GM21360 (cell line): ENCODE results near the gene ZNF438.

ENCODE experiments used
- ATAC-seq: cut with Tn5 transposase; IDR thresholded peaks from one replicate; pipeline ENCODE4 v1.9.1; 2021; ENCODE audit warnings: mild to moderate bottlenecking, moderate library complexity; ENCODE audit not compliant: unreplicated experiment

ZNF438 gene

DNA sequence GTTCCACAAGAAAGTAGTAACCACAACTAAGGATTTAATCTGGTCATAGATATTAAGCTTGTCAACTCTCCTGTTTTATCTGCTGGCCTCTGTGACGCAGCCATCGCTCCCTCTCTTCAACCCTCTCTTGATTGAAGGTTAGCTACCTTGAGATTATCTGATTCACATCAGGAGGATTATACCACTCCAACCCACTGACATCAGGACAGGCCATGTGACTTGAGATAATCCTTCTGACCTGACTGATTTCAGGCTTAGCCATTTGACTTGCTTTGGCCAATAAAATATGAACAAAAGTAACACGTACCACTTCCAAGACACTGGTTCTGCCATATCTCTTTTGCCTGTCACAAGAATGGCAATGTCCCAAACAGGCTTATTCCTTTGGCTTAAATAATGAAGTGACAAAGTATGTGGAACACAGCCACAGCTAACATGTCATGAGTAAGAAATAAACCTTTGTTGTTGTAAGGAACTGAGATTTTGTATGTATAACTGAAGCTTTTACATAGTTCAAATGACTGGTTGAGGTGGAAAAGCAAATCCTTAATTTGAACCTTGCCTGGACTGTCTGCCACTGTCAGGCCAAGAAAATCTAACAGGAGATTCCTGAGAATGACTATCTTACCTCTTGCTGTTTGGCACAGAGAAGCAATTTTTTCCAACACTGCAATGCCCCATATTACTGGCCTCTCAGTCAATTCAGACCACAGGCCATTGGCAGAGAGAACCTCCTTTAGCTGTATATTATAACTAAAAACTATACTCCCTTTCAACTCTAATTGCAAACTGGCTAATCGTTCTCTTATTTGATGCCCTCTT lies 13.9 kb downstream of the ZNF438 start:
- no peak for ATAC-seq

DNA sequence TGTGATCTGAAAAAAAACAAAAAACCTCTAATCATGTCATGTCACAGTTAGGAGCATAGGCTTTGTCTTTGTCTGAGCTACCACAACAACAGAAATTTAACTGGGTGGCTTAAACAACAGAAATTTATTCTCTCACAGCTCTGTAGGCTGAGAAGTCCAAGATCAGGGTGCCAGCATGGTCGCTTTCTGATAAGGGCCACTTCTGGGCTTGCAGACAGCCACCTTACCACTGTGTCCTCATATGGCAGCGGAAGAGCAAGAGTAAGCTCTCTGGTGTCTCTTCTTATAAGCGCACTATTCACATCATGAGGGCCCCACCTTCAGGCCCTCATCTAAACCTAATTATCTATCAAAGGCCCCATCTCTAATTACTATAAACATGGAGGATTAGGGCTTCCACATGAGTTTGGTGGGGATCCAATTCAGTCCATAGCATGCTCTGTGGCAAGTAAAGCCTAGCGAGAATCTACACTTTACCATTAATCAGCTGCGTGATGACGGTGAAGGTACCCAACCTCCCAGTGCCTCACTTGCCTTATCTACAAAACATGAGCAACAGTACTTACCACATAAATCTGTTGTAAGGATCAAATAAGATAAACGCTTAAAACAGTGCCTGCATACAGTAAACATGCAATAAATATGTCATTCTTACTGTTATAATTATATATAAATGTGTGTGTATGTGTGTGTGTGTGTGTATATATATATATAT lies 17.3 kb downstream of the ZNF438 start:
- ATAC-seq, result no peak

DNA sequence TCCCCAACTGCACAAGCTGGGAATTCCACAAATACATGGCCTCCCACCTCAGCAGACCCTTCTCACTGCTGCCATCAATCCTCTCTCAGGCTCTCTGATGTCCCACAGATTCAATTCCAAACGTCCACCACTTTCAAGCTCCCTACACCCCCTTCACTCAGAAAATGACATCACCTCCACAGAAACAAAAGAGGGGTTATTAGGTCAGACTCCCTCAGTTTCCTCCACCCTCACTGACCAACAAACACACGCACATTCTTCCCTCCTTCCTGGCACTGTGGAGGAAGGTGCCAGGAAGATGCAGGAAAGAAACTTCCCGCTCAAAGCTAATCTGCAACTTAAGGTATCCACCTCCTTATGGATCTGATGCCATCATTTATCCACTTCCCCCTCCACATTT lies 18.3 kb downstream of the ZNF438 start:
- ATAC-seq, result no peak

DNA sequence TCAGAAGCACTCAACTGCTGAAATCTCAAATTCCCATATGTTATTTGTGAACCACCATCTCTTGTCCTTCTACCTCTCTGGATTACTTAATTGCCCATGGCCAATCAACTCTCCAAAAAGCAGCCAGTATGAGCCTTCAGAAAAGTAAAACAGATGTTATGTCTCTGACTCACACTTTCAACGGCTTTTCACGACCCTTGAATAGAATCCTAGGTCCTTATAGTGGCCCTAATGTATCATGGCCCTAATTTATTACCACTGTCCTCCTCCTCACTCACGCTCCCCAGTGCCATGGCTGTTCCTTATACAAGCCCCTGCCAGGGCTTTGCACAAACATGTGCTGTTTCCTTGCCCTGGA lies 20.0 kb downstream of the ZNF438 start:
- ATAC-seq, result no peak

DNA sequence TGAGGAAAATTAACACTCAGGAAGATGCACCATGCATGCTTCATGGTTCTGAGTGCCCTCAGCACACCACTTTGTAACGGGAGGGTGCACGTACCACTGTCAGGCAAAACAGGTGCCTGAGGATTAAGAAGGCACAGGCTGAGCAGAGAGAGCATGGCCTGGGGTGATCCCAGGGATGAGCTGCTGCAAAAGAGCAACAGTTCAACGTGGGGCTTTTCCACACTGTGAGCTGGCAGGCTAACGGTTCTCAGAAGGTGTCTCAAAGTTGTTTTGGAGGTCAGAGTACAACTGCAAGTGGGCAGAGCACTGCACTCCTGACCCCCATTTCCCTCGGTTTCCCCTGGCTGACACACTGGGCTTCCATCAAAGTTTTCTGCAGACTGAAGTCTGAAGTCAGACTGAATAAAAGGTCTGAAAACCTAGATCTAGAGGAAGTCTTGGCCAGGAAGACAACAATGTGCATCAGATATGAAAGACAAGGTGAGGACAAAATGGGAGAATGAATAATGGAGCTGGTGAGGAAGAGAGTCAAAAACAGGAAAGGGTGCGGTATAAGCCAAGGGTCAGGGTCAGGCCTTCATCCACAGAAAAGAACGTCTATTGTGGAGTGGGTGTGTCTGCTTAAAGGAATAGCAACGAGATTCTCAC lies 20.5 kb downstream of the ZNF438 start:
- no peak for ATAC-seq

DNA sequence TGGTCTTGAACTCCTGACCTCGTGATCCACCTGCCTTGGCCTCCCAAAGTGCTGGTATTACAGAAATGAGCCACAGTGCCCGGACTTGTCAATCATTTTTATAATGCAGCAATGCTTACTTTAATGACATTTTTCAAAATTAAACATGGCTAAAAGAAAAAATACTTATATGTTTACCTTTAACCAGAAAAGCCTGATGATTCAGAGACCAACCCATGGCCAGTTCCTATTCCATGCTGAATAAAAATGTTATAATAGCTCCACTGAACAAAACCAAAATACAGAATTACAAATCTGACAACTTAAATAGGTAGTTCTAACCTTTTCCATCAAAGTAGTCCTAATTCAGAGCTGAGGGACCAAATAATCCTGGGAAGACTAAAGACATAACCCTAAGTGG lies 21.6 kb downstream of the ZNF438 start:
- ATAC-seq, result no peak

DNA sequence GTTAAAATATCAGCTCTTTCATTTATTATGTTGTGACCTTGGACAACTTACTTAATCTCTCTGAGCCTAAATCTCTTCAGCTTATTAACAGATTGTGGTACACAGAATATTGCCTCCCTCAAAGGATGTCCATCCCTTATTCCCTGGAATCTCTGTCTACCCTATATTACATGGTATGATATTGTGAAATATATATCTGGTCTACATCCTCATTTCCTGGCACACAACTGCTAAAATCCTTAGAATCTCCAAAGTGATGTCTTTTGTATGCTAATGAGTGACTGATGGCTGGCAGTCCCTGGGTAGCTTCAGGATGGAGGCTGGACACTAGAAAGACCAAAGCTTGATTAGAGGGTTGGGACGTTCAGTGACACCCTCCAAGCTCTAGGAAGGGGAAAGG lies 25.8 kb downstream of the ZNF438 start:
- ATAC-seq, result no peak

DNA sequence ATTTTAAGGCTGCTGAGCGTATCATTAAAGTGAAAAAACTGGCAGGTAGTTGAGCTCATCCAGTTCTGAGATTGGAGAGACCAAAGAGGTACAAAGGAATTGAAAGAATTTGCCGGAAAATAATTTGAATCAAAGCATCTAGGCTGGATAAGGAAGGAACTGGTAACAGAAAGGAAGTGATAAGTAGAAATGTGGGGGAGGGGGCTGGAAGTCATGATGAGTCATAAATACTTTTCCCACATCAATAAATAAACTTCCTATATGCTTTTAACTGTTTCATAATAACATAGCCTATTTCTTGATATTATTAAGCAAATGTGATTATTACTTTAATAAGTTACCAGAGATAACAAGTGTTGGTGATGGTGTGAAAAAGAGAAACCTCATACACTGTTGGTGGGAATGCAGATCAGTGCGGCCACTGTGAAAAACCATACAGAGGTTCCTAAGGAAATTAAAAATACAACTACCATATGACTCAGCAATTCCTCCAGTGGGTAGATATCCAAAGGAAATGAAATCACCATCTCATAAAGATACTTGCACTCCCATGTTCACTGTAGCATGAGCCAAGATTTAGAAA lies 27.0 kb downstream of the ZNF438 start:
- no peak for ATAC-seq

DNA sequence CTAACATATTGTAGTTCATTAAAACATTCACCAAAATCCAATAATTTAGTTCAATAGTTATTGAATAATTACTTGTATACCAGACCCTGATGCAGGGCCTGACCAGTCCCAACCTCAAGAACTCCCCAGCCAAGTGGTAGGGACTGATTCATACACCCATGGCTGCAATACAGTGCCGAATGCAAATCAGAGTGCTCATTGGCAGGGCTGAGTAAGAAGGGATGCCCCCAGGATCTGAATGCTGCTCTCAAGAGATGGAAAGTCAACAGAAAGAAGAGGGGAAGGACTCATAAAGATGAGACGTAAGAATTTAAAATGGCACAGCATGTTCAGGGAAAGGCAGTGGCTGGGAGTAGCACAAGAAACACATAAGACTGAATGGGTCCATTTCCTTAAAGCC lies 29.9 kb downstream of the ZNF438 start:
- ATAC-seq, result no peak

DNA sequence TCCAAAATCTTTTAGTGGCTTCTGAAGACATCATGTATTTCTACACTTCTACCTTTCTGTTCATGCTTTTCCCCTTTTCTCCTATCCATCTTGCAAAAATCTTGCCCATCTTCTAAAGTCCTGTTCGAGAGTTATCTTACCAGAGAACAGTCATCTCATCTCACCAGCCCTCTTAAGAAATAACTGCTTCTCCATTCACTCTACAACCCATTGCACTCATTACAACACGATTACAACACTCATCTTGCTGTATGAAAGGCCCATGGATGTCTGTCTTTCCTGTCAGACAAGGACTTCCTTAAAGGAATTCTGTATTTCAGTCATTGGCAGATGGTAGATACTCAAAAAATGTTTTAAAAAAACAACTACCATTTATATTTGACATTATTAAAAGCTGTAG lies 30.8 kb downstream of the ZNF438 start:
- no peak for ATAC-seq

DNA sequence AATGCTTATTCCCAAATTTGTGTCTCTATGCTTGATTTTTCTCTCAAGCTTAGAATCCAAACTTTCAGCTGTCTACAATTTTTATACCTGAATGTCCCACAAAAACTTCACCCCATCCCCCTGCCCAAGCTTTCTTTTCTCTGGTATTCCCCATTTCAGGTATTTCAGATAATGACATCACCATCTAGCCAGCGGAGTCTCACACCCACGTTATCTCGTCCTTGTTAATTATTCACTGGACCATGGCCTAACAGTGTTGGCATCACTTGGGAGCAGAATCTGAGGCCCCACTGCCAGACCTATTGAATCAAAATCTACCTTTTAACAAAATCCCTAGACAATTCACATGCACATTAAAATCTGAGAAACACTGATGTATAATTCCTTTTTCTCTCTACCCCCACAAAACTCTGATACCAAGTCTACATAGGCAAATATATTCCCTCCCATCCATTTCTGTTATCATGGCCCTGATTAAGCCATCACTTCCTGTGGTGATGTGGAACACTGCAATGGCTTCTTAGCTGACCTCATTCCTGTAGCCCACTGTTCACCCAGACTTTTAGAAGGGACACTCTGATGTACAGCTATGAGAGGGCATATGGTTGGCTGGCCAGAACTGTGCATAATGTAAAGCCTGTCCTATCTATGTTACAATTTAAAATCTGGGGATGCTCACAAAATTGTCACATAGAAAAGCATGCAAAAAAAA lies 31.4 kb downstream of the ZNF438 start:
- ATAC-seq, result no peak

DNA sequence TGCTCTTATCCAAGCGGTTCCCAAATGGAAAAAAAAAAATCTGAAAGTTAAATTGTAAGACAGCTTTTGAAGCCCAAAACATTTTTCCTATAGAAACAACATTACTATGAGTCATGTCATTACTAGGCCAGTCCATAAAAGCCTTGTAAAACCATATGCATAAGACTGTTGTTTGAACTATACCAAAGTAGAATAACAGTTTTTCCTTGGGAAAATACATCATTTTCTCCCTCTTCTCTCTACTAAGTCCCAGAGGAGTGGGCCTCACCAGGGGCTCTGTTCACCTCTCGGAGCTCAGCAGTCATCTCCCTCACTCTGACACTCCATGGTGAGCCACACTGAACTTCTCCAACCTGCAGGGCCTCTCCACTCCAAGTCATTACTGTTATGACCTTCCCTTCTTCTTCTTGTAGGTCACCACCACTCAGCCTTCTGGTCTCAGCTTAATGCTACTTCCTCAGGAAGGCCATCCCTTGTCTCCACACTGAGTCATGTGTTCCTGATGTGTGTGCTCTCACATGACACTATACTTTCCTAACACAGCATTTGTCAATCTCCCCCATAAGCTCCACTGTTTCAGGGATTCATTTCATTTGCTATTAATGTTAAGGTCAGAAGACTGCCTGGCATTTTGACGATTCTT lies 32.5 kb downstream of the ZNF438 start:
- no peak for ATAC-seq

DNA sequence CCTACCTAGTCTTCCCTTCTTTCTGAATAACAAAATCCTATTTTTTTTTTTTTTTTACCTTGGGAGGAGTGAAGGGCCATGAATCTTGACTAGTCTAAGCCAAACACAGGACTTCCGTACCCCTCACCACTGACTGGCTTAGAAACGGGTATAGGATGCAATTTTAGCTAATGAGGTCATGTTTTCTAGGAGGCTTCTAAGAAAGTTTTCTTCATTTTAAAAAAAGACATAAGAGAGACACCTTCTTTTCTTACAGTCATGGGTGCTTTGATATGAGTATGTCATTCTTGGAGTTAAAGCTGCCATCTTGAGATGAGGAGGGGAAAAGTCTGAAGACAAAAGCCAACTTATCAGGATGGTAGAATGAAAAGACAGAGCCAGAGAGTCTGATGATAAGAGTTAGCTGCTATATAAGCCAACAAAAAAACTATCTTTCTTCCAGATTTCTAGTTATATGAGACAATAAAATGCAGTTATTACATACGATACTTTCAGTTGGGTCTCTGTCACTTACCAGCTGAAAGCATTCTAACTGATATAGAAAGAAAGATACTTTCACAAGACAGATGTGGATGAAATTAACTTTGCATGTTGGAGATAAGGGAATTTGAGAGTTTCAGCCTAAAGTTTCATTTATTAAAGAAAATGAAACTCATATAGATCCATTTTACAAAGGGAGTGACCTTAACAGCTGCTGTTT lies 34.0 kb downstream of the ZNF438 start:
- no peak for ATAC-seq

DNA sequence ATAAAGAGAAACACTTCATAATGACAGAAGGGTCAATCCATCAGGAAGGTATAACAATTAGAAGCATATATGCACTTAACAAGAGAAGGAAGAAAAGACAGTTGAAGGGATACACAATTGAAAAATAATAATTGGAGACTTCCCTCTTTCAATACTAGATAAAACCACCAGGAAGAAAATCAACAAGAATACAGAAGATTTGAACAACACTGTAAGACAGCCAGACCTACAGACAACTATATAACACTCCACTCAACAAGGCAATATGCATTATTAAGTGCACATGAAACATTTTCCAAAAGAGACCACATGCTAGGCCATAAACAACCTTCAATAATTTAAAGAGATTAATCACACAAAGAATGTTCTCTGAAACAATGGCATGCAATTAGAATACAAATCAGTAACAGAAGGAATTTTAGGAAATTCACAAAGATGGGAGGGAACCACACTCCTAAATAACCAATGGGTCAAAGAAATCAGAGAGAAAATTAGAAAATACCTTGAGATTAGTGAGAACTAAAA lies 35.1 kb downstream of the ZNF438 start:
- no peak for ATAC-seq

DNA sequence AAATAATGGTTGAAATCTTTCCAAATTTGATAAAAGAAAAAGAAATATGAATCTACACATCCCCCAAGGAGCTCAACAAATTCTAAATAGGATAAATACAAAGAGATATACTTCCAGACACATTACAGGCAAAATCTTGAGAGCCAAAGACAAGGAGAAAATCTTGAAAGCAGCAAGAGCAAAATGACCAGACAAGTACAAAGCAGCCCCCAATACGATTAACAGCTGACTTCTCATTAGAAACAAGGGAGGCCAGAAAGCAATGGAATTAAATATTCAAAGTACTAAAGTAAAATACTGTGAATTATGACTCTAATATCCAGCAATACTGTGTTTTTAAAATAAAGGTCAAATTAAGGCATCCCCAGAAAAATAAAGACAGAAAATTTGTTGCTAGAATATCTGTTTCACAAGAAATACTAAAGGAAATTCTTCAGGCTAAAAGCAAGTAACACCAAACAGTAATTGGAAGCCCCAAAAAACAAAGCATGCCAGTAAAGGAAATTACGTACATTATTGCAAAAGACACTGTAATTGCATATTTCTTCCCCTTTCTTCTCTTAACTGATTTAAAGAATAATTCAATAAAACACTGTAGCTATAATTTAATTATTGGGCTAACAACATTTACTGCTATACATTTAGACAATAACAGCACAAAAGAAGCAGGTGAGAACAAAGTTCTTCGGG lies 36.4 kb downstream of the ZNF438 start:
- no peak for ATAC-seq

DNA sequence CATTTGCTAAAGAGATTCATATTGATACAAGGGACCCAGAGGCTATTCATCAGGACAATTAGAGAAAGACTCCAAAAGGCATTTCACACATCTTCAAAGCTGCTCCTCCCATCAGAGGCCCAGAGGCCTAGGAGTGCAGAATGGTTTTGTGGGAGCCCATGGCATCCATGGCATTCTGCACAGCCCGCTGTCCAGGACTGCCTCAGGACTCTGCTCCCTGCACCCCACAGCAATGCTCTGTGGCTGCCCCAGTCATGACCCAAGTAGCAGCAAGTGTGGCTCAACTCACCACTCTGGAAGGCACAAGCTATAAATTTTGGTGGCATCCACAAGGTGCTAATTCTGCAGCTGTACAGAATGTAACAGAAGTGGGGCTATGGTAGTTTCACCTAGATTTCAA lies 38.5 kb downstream of the ZNF438 start:
- ATAC-seq, result no peak

DNA sequence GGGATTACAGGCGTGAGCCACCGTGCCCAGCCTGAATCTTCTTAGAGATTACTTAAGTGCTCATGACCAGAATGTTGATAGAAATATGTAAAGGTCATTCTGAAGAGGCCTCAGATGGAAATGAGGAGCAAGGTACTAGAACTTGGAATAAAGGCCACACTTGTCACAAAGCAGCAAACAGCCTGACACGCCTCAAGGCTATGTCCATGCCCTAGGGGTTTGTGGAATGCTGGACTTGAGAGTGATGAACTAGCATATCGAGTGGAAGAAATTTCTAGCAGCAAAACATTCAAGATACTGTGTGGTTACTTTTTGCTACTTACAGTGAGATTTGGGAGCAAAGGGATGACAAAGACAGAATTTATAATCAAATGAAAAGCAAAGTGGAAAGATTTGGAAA lies 39.0 kb downstream of the ZNF438 start:
- no peak for ATAC-seq

DNA sequence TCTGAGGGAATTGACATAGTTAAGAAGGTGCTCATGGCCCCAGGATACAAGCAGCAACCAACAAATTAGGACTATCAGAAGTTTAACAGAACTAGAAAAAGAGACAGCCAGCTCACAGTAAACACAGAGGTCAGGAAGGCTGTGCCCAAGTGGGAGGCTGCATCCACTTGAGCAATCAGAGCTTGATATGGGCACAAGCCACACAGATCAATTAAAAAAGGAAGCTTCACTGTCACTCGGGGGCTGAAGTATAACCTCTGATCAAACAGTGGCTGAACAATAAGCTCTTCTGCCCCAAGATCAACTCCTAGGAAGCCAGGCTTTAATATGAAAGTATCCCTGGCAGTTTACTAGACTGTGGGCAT lies 40.0 kb downstream of the ZNF438 start:
- no peak for ATAC-seq

DNA sequence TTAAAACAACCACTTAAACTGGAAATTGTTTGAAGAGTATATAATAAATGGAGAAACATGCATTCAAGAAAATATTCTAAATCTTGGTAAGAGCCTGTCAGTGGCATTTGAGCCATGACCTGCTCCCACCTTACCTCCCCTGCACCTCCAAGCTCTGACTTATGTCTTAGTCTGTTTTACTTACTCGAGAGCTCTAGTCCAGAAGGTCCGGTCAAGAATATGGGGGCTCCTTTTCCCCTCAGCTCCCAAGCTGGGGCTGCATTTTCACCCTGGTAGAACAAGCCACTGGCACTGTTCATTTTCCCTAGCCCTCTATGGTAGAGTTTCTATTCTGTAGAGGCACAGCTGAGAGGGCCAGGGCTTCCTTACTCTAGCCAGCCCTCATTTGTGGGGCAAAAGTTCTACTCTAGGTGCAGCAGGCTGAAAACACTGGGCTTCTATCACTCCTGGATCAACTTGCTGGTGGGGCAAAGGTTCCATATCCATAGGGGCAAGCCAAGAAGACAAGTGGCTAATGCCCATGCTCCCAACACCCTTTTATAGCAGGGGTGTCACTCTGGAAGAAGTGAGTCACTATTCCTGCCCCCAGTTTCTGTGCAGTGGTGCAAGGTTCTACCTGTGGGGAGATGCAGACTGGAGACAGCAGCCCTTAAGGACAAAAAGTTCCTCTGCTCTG lies 40.6 kb downstream of the ZNF438 start:
- ATAC-seq, result no peak
